Measurements from ENCODE around the gene LDAH. TPM values are rescaled to one million over a fixed set of nuclear protein-coding genes. Genes with fewer than 3 reads are reported as not detected.

The LDAH gene
- total RNA-seq, 4 donors from 2014 or later: 7.4 to 14.5 (median 13.5) TPM

- H3K4me3 ChIP-seq: no peak overlapping the region
- TF ChIP-seq POLR2A (IDR thresholded peaks at IDR 0.05) (no peak), CTCF (IDR thresholded peaks at IDR 0.05) (no peak)
- H3K9me3 ChIP-seq: no peaks in the 10 kb centered on the region
- H3K27me3 ChIP-seq: no peaks in the 10 kb centered on the region
- peak in 1 of 3 donors; percentile 18 for DNase-seq
- no peak overlapping the region for H3K27ac ChIP-seq
- no peaks in the 10 kb centered on the region for H3K36me3 ChIP-seq
- peaks cover 3 to 20% (median 9%) of the 10 kb centered on the region in 4 donors for H3K4me1 ChIP-seq
These were observed 169.0 kb downstream of the LDAH start for GRCh38 chr2:20653695-20654534.

GRCh38 chr2:20652673-20653575 is 170.0 kb downstream of the LDAH start:
- no peaks in the 10 kb centered on the region for H3K36me3 ChIP-seq
- H3K4me3 ChIP-seq: no peak overlapping the region
- H3K9me3 ChIP-seq: no peaks in the 10 kb centered on the region
- H3K27me3 ChIP-seq: no peaks in the 10 kb centered on the region
- TF ChIP-seq CTCF (IDR thresholded peaks at IDR 0.05): no peak
- H3K4me1 ChIP-seq: peaks cover 4 to 28% (median 10%) of the 10 kb centered on the region in 4 donors
- no peak overlapping the region for H3K27ac ChIP-seq
- no peak for DNase-seq

DNA sequence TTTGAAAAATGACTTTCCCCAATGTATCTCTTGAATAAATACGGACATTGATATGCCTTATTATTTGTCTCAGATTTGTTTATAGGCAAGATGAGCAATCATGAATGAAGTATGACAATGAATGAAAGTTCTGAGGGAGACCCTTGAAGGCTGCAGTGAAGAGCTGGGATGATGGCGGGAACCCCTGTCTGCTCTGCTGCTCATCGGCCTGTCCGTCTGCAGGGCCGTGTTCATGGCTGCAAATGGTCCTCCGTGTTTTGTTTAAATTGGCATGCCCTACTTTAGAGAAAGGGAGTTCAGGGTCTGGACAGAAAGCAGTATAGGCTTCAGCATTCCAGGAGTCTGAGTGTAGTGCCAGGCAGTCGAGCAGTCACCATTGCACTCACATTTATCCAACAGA is 170.8 kb downstream of the LDAH start:
- no peak for DNase-seq
- TF ChIP-seq CTCF (IDR thresholded peaks at IDR 0.05): no peak
- TF ChIP-seq POLR2A (IDR thresholded peaks at IDR 0.05): no peak
- Histone ChIP-seq H3K9me3 (no peaks in the 10 kb centered on the region), H3K27ac (no peak overlapping the region), H3K27me3 (no peaks in the 10 kb centered on the region), H3K36me3 (no peaks in the 10 kb centered on the region), H3K4me1 (peaks cover 4 to 32% (median 10%) of the 10 kb centered on the region in 4 donors), H3K4me3 (no peak overlapping the region)

GRCh38 chr2:20651731-20652099 is 171.2 kb downstream of the LDAH start:
- Histone ChIP-seq H3K4me1 (peaks cover 4 to 32% (median 10%) of the 10 kb centered on the region in 4 donors), H3K36me3 (no peaks in the 10 kb centered on the region), H3K9me3 (no peaks in the 10 kb centered on the region), H3K27ac (peak overlapping the region; percentile 83 to 97 (median 90)), H3K4me3 (peak overlapping the region; percentile 65 to 100 (median 86)), H3K27me3 (no peaks in the 10 kb centered on the region)
- DNase-seq: no peak
- TF ChIP-seq CTCF (IDR thresholded peaks at IDR 0.05) (no peak), POLR2A (IDR thresholded peaks at IDR 0.05) (no peak)

DNA sequence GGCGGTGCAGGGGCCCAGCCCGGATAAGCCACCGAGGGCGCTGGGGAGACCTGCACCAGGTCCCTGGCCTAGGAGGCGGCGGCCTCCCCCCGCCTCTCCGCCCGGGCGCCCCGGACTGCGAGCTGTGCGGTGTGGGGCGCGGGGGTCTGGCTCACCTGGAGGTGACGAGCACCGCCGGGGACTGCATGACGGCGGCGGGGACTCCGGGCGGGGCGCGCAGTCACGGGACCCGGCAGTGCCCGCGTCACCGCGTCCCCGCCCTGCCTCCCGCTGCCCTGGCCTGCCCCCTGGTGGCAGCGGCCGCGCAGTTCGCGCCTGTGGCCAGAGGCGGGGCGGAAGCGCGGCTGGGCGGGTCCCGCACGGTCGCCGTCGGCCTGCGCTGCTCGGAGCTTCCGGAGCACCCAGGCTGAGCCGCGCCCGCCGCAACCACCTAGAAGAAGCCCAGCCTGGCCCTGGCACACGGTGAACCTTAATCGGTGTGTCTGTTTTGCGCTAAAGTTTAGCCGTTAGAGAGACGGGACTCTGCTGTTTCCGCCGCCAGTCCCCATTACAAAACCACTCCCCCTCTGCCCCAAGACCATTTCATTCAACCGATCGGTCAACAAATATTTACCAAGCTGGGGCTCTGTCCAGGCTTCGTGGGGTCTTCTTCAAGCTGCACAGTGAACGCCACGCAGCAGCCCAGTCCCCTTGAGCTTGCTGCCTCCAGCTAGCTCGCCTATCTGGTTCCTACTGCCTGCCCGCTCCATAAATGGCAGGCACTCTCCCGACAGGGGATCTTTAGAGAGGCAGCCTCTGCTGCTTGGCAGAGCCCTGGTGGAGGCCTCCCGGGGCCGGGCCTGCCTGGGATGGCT is 171.8 kb downstream of the LDAH start, which contains the start of gene HS1BP3:
TSS of gene HS1BP3 (minus strand) at position 222 of the 854 bp plus-strand sequence. CDS start at position 187, 35 bp downstream.
- Histone ChIP-seq H3K4me1 (peaks cover 4 to 32% (median 10%) of the 10 kb centered on the region in 4 donors), H3K27me3 (no peaks in the 10 kb centered on the region), H3K27ac (peak within 1 kb of the TSS; percentile 83 to 97 (median 90)), H3K9me3 (no peaks in the 10 kb centered on the region), H3K4me3 (peak within 1 kb of the TSS; percentile 65 to 100 (median 86)), H3K36me3 (no peaks in the 10 kb centered on the region)
- peak; percentile 84 to 93 (median 93) for DNase-seq
- peak; percentile 74 to 88 for TF ChIP-seq POLR2A (IDR thresholded peaks at IDR 0.05)
- TF ChIP-seq CTCF (IDR thresholded peaks at IDR 0.05): peak; percentile 94 to 100 (median 100)
